Gastroesophageal sphincter (tissue), 4 donors: ENCODE data around the gene C17orf50. TPM values are rescaled to one million over a fixed set of nuclear protein-coding genes. Genes with fewer than 3 reads are reported as not detected.

Source experiments
- ATAC-seq: fragments of 150-250 bp; one replicate; pipeline ENCODE4 v1.9.1; 2016; ENCODE audit warnings: mild to moderate bottlenecking, moderate library complexity
- H3K27ac ChIP-seq, 4 donors: fragments of 200-600 bp; sonication (generic) in 3 of 4; 1 replicate in 3 of 4; 2 replicates in 1 of 4; pipeline ENCODE4 v1.5.1; 2016 to 2019
- H3K27me3 ChIP-seq: fragments of 200-600 bp; sonication (generic); one replicate; pipeline ENCODE4 v1.5.1; 2019
- H3K36me3 ChIP-seq, 2 donors: fragments of 200-600 bp; sonication (generic); one replicate each; pipeline ENCODE4 v1.5.1; 2019; ENCODE audit warnings: control low read depth in 1 of 2
- H3K4me1 ChIP-seq, 3 donors: fragments of 200-600 bp; sonication (generic); 1 replicate in 2 of 3; 2 replicates in 1 of 3; pipeline ENCODE4 v1.5.1; 2016 to 2019; ENCODE audit warnings: control low read depth in 2 of 3
- H3K4me3 ChIP-seq, 2 donors: fragments of 200-600 bp; sonication (generic); one replicate each; pipeline ENCODE4 v1.5.1; 2019; ENCODE audit warnings: mild to moderate bottlenecking in 1 of 2, moderate library complexity in 1 of 2
- H3K9me3 ChIP-seq, 3 donors: fragments of 200-600 bp; sonication (generic); one replicate each; pipeline ENCODE4 v1.5.1; 2017 to 2019; ENCODE audit warnings: control low read depth in 2 of 3
- CTCF ChIP-seq, 4 experiments: fragments of 200-600 bp in 2 of 4; fragments of 450-650 bp in 2 of 4; sonication (generic) in 1 of 4; IDR thresholded peaks; one replicate each; pipeline ENCODE4 v1.5.1; 2017 to 2019; ENCODE audit warnings: antibody characterized with exemption in 4 of 4, mild to moderate bottlenecking in 2 of 4, moderate library complexity in 2 of 4
- EP300 ChIP-seq: sonication (generic); formaldehyde crosslinking; IDR thresholded peaks from one replicate; pipeline ENCODE4 v1.6.1; 2017; ENCODE audit warnings: antibody characterized with exemption, mild to moderate bottlenecking
- POLR2A ChIP-seq, 2 donors: fragments of 450-650 bp; IDR thresholded peaks; one replicate each; pipeline ENCODE4 v1.6.1; 2017; ENCODE audit warnings: antibody characterized with exemption in 2 of 2, mild to moderate bottlenecking in 2 of 2, moderate library complexity in 1 of 2
- POLR2AphosphoS5 ChIP-seq: sonication (generic); formaldehyde crosslinking; IDR thresholded peaks from one replicate; pipeline ENCODE4 v1.6.1; 2017; ENCODE audit warnings: antibody characterized with exemption
- WGBS, 2 donors: methylation state at CpG; one replicate each; pipeline ENCODE4 v1.1.5; 2018; ENCODE audit warnings: low coverage in 1 of 2; 5-methylcytosine and 5-hydroxymethylcytosine counted together
- total RNA-seq, 4 donors: library from RNA; depleted of rRNA; stranded (reverse); fragments of >200 nt; gene quantifications; one replicate each; pipeline ENCODE4 v1.1.0, GENCODE V29; 2016

The C17orf50 gene
- total RNA-seq, 4 donors from 2014 or later, result not detected

- TF ChIP-seq CTCF (IDR thresholded peaks at IDR 0.05) (no peak), POLR2AphosphoS5 (no peak), POLR2A (IDR thresholded peaks at IDR 0.05) (no peak), EP300 (no peak)
- ATAC-seq, result no peak
- Histone ChIP-seq H3K36me3 (peaks cover 0 to 8% of the 10 kb centered on the region in 2 donors), H3K4me3 (no peak overlapping the region), H3K4me1 (peaks cover 7 to 84% (median 26%) of the 10 kb centered on the region in 3 donors), H3K27me3 (no peaks in the 10 kb centered on the region), H3K9me3 (no peaks in the 10 kb centered on the region), H3K27ac (no peak overlapping the region)
- 93 to 100% methylated on average over 1 to 4 of the region's 5 CpGs for WGBS, 2 donors
Observed at GRCh38 chr17:35812456-35812855, 51.8 kb downstream of the C17orf50 start.

Other genes starting within 250 kb of the C17orf50 start
- 1 to 10 TPM in 2 of 4 donors, under 1 TPM in 2; 0.17 to 1.9 (median 0.92) TPM for gene SLFN12L, start 223.2 kb upstream of the C17orf50 start, total RNA-seq
- gene SLFN14, start 200.1 kb upstream of the C17orf50 start, total RNA-seq, result not detected
- gene PEX12, start 182.3 kb upstream of the C17orf50 start, total RNA-seq, result 1 to 10 TPM; 3.8 to 7.7 (median 6.8) TPM
- 100 to 1,000 TPM; 104 to 383 (median 185) TPM for gene AP2B1, start 173.6 kb upstream of the C17orf50 start, total RNA-seq
- gene RASL10B, start 29.2 kb upstream of the C17orf50 start, total RNA-seq, result 10 to 100 TPM in 3 of 4 donors, 1 to 10 TPM in 1; 4.2 to 25.9 (median 15.4) TPM
- gene GAS2L2, start 7.6 kb upstream of the C17orf50 start, total RNA-seq, result 1 to 10 TPM in 1 of 4 donors, not detected in 3; 1.5 TPM
- gene MMP28, start 34.8 kb downstream of the C17orf50 start, total RNA-seq, result 100 to 1,000 TPM in 2 of 4 donors, 10 to 100 TPM in 2; 78.4 to 139 (median 97.3) TPM
- gene TAF15, start 48.6 kb downstream of the C17orf50 start, total RNA-seq, result 100 to 1,000 TPM in 2 of 4 donors, 10 to 100 TPM in 2; 58.2 to 144 (median 109) TPM
- under 1 TPM in 1 of 4 donors, not detected in 3; 0.27 TPM for gene HEATR9, start 108.0 kb downstream of the C17orf50 start, total RNA-seq
- gene CCL5, start 119.5 kb downstream of the C17orf50 start, total RNA-seq, result 1 to 10 TPM in 3 of 4 donors, under 1 TPM in 1; 0.78 to 3.8 (median 2.2) TPM
- under 1 TPM in 1 of 4 donors, not detected in 3; 0.79 TPM for gene RDM1, start 169.9 kb downstream of the C17orf50 start, total RNA-seq
- gene LYZL6, start 182.8 kb downstream of the C17orf50 start, total RNA-seq, result not detected
- gene CCL16, start 220.6 kb downstream of the C17orf50 start, total RNA-seq, result not detected
- gene CCL14, start 225.8 kb downstream of the C17orf50 start, total RNA-seq, result 10 to 100 TPM in 3 of 4 donors, 1 to 10 TPM in 1; 6.5 to 57.5 (median 38.0) TPM
- gene CCL15, start 240.7 kb downstream of the C17orf50 start, total RNA-seq, result not detected